Endothelial cell (in vitro differentiated cells): Measurements from ENCODE around the gene SPATA17. TPM values are rescaled to one million over a fixed set of nuclear protein-coding genes. Genes with fewer than 3 reads are reported as not detected.
A peak's percentile ranks its signal among the peaks of the same experiment; 100 is the strongest.

Experiments used
- DNase-seq: peaks from one replicate; pipeline ENCODE4 v3.0.0; 2021; ENCODE audit warnings: low spot score
- H3K27ac Mint-ChIP-seq: one replicate; pipeline ENCODE4 v1.8.0; 2021; ENCODE audit warnings: mixed read lengths, inconsistent platforms; ENCODE audit not compliant: unreplicated experiment
- H3K27me3 Mint-ChIP-seq: one replicate; pipeline ENCODE4 v1.8.0; 2021; ENCODE audit warnings: mild to moderate bottlenecking, moderate library complexity, mixed read lengths, inconsistent platforms; ENCODE audit not compliant: unreplicated experiment
- H3K36me3 Mint-ChIP-seq: one replicate; pipeline ENCODE4 v1.8.0; 2021; ENCODE audit warnings: mild to moderate bottlenecking, low read depth, mixed read lengths, inconsistent platforms; ENCODE audit not compliant: unreplicated experiment
- H3K4me1 Mint-ChIP-seq: one replicate; pipeline ENCODE4 v1.8.0; 2021; ENCODE audit warnings: mild to moderate bottlenecking, mixed read lengths, inconsistent platforms; ENCODE audit not compliant: unreplicated experiment
- H3K4me3 Mint-ChIP-seq: one replicate; pipeline ENCODE4 v1.8.0; 2021; ENCODE audit warnings: mild to moderate bottlenecking, mixed read lengths, inconsistent platforms; ENCODE audit not compliant: unreplicated experiment
- H3K9me3 Mint-ChIP-seq: one replicate; pipeline ENCODE4 v1.8.0; 2021; ENCODE audit warnings: mixed read lengths, inconsistent platforms; ENCODE audit not compliant: unreplicated experiment
- total RNA-seq: library from RNA; stranded (reverse); fragmentation: NEBNext Ultra II Directional; extraction: Animal tissue kit (Norgen Biotek cat#: 25700); gene quantifications from one replicate; pipeline ENCODE4 v1.2.1, GENCODE V29; 2021; ENCODE audit not compliant: unreplicated experiment
- TF ChIP-seq, protein P1 (sequence below): fragments of 200-600 bp; sonication (generic); IDR thresholded peaks from one replicate; pipeline ENCODE4 v1.5.0; 2021; ENCODE audit warnings: antibody characterized with exemption; ENCODE audit not compliant: unreplicated experiment

Gene SPATA17
- total RNA-seq, 1 donor from 2014 or later: 0.36 TPM

DNA sequence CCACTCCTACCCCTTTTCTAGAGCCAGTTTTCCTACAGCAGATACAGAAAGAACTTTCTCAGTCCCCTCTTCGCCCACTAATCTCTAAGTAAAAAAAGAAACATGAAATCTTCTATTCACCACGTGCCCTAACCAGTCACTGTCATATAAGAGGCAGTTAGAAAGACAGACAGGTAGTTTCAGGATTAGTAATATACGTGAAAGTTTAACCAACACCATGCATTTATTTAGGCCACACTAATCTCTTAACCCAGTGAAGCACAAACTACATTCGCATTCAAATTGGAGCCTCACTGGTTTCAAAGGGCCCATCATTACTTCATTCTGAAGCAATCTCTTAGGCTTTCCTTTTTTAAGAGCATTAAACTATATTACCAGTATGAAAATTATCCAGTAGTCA lies 10.3 kb upstream of the SPATA17 start:
- peaks cover 5% of the 10 kb centered on the region for H3K36me3 Mint-ChIP-seq
- H3K4me3 Mint-ChIP-seq: no peak overlapping the region
- no peak overlapping the region for H3K27ac Mint-ChIP-seq
- no peaks in the 10 kb centered on the region for H3K9me3 Mint-ChIP-seq
- DNase-seq: no peak
- TF ChIP-seq, protein P1, sequence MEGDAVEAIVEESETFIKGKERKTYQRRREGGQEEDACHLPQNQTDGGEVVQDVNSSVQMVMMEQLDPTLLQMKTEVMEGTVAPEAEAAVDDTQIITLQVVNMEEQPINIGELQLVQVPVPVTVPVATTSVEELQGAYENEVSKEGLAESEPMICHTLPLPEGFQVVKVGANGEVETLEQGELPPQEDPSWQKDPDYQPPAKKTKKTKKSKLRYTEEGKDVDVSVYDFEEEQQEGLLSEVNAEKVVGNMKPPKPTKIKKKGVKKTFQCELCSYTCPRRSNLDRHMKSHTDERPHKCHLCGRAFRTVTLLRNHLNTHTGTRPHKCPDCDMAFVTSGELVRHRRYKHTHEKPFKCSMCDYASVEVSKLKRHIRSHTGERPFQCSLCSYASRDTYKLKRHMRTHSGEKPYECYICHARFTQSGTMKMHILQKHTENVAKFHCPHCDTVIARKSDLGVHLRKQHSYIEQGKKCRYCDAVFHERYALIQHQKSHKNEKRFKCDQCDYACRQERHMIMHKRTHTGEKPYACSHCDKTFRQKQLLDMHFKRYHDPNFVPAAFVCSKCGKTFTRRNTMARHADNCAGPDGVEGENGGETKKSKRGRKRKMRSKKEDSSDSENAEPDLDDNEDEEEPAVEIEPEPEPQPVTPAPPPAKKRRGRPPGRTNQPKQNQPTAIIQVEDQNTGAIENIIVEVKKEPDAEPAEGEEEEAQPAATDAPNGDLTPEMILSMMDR: no peak
- peaks cover 8% of the 10 kb centered on the region for H3K4me1 Mint-ChIP-seq
- no peaks in the 10 kb centered on the region for H3K27me3 Mint-ChIP-seq

DNA sequence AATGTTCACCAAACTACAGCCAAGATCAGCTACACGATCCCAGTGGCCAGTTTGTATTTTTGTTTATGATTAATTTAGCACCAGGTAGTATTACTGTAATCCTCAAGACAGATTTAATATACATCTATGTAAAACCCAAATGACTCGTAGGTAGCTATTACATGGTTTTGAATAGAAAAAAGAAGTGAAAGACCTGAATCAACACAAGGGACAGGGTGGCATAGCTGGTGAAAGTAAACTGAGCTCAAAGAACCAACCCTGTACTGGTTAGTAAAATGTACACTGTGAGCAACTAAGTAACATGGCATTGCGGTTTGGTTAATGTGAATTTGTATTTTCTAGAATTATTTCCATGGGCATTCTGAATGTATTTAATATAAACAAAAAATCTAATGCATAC lies 9.1 kb upstream of the SPATA17 start:
- Mint-ChIP-seq H3K9me3 (no peaks in the 10 kb centered on the region), H3K27me3 (no peaks in the 10 kb centered on the region), H3K27ac (no peak overlapping the region), H3K36me3 (peaks cover 5% of the 10 kb centered on the region), H3K4me3 (no peak overlapping the region), H3K4me1 (peaks cover 5% of the 10 kb centered on the region)
- no peak for DNase-seq
- TF ChIP-seq, protein P1: no peak

DNA sequence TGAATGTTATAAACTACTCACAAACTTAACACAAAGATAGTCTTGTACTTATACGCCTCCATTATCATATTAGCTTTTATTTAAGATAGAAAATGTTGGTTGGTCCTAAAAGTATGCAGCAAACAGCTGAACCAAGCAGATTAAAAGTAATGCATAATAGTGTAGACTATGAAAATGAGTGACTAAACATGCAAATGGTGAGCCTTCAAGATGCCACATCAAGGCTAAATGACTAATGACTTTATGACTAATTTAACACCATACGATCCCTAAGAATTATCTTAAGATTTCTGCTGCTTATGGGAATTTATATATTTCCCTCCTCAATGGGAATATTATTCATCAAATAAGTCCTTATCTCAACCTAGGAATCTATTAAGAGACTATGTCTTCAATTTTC lies 4.8 kb upstream of the SPATA17 start:
- no peak for DNase-seq
- Mint-ChIP-seq H3K4me1 (peaks cover 20% of the 10 kb centered on the region), H3K27me3 (peaks cover 9% of the 10 kb centered on the region), H3K9me3 (no peaks in the 10 kb centered on the region), H3K36me3 (no peaks in the 10 kb centered on the region), H3K27ac (peak overlapping the region; percentile 99), H3K4me3 (no peak overlapping the region)
- TF ChIP-seq, protein P1: no peak

DNA sequence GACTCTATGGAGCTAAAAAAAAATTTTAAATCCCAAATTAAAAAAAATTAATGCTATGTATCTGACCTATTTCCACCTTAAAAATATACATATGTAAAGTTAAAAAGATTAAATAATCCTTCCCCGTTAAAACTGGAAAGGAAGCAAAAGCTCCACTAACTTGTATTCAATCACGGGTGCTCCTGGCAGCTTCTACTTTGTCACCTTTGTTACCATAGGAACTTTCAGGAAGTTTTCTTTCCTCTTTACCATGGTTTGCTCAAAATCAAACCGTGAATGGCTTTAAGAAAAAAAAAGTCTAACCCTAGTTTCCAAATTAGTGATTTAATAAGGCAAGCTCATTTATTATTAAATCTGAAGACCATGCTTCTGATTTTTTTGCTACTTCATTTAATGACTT lies 3.7 kb upstream of the SPATA17 start:
- H3K4me1 Mint-ChIP-seq: peaks cover 21% of the 10 kb centered on the region
- H3K27ac Mint-ChIP-seq: peak overlapping the region; percentile 99
- peaks cover 9% of the 10 kb centered on the region for H3K27me3 Mint-ChIP-seq
- no peaks in the 10 kb centered on the region for H3K9me3 Mint-ChIP-seq
- no peaks in the 10 kb centered on the region for H3K36me3 Mint-ChIP-seq
- TF ChIP-seq, protein P1: no peak
- H3K4me3 Mint-ChIP-seq: no peak overlapping the region
- no peak for DNase-seq

DNA sequence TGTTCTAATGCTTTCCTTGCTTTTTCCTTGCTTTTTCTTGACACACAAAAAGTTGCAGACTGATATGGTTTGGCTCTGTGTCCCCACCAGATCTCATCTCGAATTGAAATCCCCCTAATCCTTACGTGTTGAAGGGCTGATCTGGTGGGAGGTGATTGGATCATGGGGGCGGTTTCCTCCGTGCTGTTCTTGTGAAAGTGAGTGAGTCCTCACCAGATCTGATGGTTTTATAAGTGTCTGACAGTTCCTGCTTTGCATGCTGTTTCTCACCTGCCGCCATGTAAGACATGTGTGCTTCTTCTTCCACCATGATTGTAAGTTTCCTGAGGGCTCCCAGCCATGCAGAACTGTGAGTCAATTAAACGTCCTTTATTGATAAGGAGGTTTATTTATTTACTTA lies 11.3 kb downstream of the SPATA17 start:
- Mint-ChIP-seq H3K27ac (no peak overlapping the region), H3K4me1 (peaks cover 3% of the 10 kb centered on the region), H3K4me3 (no peak overlapping the region), H3K27me3 (no peaks in the 10 kb centered on the region), H3K9me3 (no peaks in the 10 kb centered on the region), H3K36me3 (no peaks in the 10 kb centered on the region)
- TF ChIP-seq, protein P1: no peak
- no peak for DNase-seq
